ENCODE results near the gene GPC5. TPM values are rescaled to one million over a fixed set of nuclear protein-coding genes. Genes with fewer than 3 reads are reported as not detected.

The GPC5 gene
- total RNA-seq, 1 experiment from 2014 or later = 0.15 TPM

GRCh38 chr13:92612892-92613291 lies 1214.5 kb downstream of the GPC5 start:
- Histone ChIP-seq H3K79me2 (ENCODE audit: insufficient read depth, low read length) (no peaks in the 10 kb centered on the region), H3K23me2 (ENCODE audit: insufficient read length, low read depth, low read length, poor library complexity, severe bottlenecking) (no peaks in the 10 kb centered on the region), H3K4me1 (ENCODE audit: insufficient read depth, low read length) (no peaks in the 10 kb centered on the region), H3K9ac (ENCODE audit: extremely low read depth, insufficient read length, low read length) (no peak overlapping the region), H2BK12ac (ENCODE audit: insufficient read length, low read depth, low read length) (no peak overlapping the region), H2AK5ac (ENCODE audit: insufficient read length, low read length) (no peak overlapping the region), H2AFZ (ENCODE audit: low read length) (no peak overlapping the region), H4K5ac (ENCODE audit: insufficient read length, low read depth, low read length) (no peak overlapping the region), H3K14ac (ENCODE audit: insufficient read depth, low read length) (no peak overlapping the region), H3K27me3 (ENCODE audit: insufficient read depth, low read length) (no peaks in the 10 kb centered on the region), H3T11ph (ENCODE audit: low read length) (no peak overlapping the region), H3K18ac (ENCODE audit: insufficient read length, low read depth, low read length) (no peak overlapping the region), H3K4ac (ENCODE audit: low read depth, low read length) (no peak overlapping the region), H3K56ac (ENCODE audit: insufficient read length, low read depth, low read length) (no peak overlapping the region), H4K91ac (ENCODE audit: insufficient read length, low read depth, low read length) (no peak overlapping the region), H4K20me1 (ENCODE audit: control insufficient read depth, insufficient read depth, insufficient read length) (no peaks in the 10 kb centered on the region), H3K79me1 (ENCODE audit: insufficient read depth, low read depth, low read length, poor library complexity, severe bottlenecking) (no peaks in the 10 kb centered on the region), H2BK20ac (ENCODE audit: low read depth, low read length, poor library complexity, severe bottlenecking) (no peak overlapping the region), H2BK15ac (ENCODE audit: low read depth, low read length) (no peak overlapping the region), H4K8ac (replicated peaks; ENCODE audit: insufficient read length, low read depth, low read length) (no peak overlapping the region), H3K23ac (ENCODE audit: insufficient read length, low read depth, low read length) (no peak overlapping the region), H3K27ac (ENCODE audit: insufficient read length, low read depth, low read length) (no peak overlapping the region), H3K4me2 (ENCODE audit: insufficient read depth, insufficient read length, low read length) (no peak overlapping the region), H2BK120ac (ENCODE audit: low read depth, low read length, poor library complexity, severe bottlenecking) (no peak overlapping the region), H3K9me3 (ENCODE audit: control insufficient read depth, low read depth, low read length) (no peaks in the 10 kb centered on the region), H2BK5ac (ENCODE audit: insufficient read length, low read length) (no peak overlapping the region)
- Mint-ChIP-seq H3K4me1 (no peaks in the 10 kb centered on the region), H3K4me3 (no peak overlapping the region), H3K27me3 (ENCODE audit: low read depth) (no peaks in the 10 kb centered on the region), H3K9me3 (no peaks in the 10 kb centered on the region), H3K27ac (no peak overlapping the region), H3K36me3 (ENCODE audit: insufficient read depth in 1 of 3, low read depth in 3 of 3) (no peaks in the 10 kb centered on the region)
- no peak for TF ChIP-seq CTCF (conservative IDR thresholded peaks at IDR 0.05)
- WGBS (ENCODE audit: extremely low coverage, insufficient read length, low lambda C conversion rate) = no CpG with 5 or more reads among the region's 3 CpGs
- DNase-seq = no peak

All from H9 (cell line).